ENCODE measurements around the gene PTGFRN.

PTGFRN gene

DNA sequence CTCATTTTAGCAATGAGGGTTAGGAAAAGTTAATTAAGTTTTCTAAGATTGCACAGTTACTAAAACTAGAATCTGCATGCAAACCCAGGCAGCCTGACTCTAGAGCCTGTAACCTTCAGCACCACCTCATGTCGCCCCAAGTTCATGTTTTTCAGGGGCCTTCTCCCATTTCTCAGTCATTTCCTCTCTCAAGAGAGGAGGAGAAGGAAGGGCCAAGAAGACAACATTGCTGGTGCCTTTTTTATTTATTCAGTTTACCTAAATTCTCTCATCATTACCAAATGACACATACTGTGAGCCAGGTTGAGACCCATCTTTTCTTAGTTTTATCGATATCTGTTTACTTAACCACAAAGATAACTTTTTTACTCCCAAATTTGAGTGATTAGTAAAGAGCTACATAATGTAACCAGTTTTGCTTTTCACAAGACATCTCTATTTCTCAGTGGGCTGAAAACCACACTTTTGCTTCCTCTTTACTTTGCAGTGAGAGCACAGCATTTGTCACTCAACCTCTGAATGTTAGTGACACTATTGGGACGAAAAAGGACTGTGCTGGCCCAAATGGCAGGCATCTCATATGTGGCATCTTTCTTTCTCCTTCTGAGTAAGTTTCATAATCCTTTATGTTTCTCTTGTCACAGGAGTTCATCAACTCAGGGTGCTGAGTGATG, 91.7 kb downstream of the PTGFRN start, which contains the start of gene CD101:
Gene CD101 (plus strand): TSS at position 507 of the 674 bp plus-strand sequence. CDS start 58 bp downstream, at position 565.
- Histone ChIP-seq H3K27ac (ENCODE audit: low read depth, low read length, severe bottlenecking) (no peak within 1 kb of the TSS), H3K4me1 (ENCODE audit: control insufficient read depth, insufficient read depth, low read length, poor library complexity, severe bottlenecking) (no peaks in the 10 kb centered on the region), H3K9me3 (ENCODE audit: control insufficient read depth, low read length) (no peaks in the 10 kb centered on the region), H3K36me3 (ENCODE audit: control insufficient read depth, insufficient read depth, low read length) (no peaks in the 10 kb centered on the region), H3K4me3 (ENCODE audit: extremely low read depth, insufficient read depth, low read length, poor library complexity, severe bottlenecking) (no peak within 1 kb of the TSS)
- 100% methylated on average over 1 to 2 of the region's 3 CpGs for WGBS, 2 experiments (ENCODE audit: insufficient coverage in 2 of 2)

DNA sequence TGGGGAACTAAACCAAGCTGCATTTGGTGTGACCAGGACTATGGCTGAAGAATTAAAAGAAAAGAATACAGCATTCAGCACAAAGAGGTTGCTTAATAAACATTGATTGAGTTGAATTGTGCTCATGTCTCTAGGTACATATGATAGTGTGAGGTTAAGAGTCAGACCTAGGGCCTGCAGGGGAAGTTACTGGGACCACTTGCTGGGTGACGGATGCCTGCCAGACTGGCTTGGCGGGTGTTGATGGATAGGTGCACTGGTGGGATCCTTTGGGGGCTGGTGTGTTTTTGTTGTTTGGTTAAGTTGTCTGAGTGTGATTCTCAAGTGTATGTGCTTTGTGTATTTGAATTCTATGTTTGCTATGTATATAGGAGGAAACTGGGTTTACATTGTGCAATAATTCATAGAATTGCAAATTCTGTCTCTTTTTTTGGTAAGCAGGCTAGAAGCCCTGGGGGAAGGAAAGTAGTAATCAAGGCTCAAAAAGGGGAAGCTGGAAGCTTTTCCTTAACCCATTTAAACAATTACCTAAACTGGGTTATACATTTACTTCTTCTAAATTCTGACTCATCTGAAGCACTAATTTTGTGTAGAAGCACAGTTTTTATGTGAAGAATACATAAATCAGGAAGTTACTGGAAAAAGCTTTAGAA, 93.6 kb downstream of the PTGFRN start:
- H3K4me1 ChIP-seq (ENCODE audit: control insufficient read depth, insufficient read depth, low read length, poor library complexity, severe bottlenecking) = no peaks in the 10 kb centered on the region
- no peak overlapping the region for H3K27ac ChIP-seq (ENCODE audit: low read depth, low read length, severe bottlenecking)
- no peak overlapping the region for H3K4me3 ChIP-seq (ENCODE audit: extremely low read depth, insufficient read depth, low read length, poor library complexity, severe bottlenecking)
- no peaks in the 10 kb centered on the region for H3K9me3 ChIP-seq (ENCODE audit: control insufficient read depth, low read length)
- WGBS, 2 experiments (ENCODE audit: insufficient coverage in 2 of 2) = 85% methylated on average over 2 of the region's 2 CpGs; no CpG with 5 or more reads in 1 of the 2 experiments
- no peaks in the 10 kb centered on the region for H3K36me3 ChIP-seq (ENCODE audit: control insufficient read depth, insufficient read depth, low read length)

GRCh38 chr1:117007719-117008013, 98.0 kb downstream of the PTGFRN start:
- no CpG with 5 or more reads among the region's 2 CpGs for WGBS, 2 experiments (ENCODE audit: insufficient coverage in 2 of 2)

GRCh38 chr1:117008656-117009055, 98.9 kb downstream of the PTGFRN start:
- Histone ChIP-seq H3K9me3 (ENCODE audit: control insufficient read depth, low read length) (no peaks in the 10 kb centered on the region), H3K4me1 (ENCODE audit: control insufficient read depth, insufficient read depth, low read length, poor library complexity, severe bottlenecking) (peaks cover 3% of the 10 kb centered on the region), H3K27ac (ENCODE audit: low read depth, low read length, severe bottlenecking) (no peak overlapping the region), H3K36me3 (ENCODE audit: control insufficient read depth, insufficient read depth, low read length) (no peaks in the 10 kb centered on the region), H3K4me3 (ENCODE audit: extremely low read depth, insufficient read depth, low read length, poor library complexity, severe bottlenecking) (no peak overlapping the region)
- 80 to 92% methylated on average over 2 of the region's 2 CpGs for WGBS, 2 experiments (ENCODE audit: insufficient coverage in 2 of 2)

More at GRCh38 chr1:117007719-117008013, 98.0 kb downstream of the PTGFRN start:
- Histone ChIP-seq H3K4me3 (ENCODE audit: extremely low read depth, insufficient read depth, low read length, poor library complexity, severe bottlenecking) (no peak overlapping the region), H3K9me3 (ENCODE audit: control insufficient read depth, low read length) (no peaks in the 10 kb centered on the region), H3K36me3 (ENCODE audit: control insufficient read depth, insufficient read depth, low read length) (no peaks in the 10 kb centered on the region), H3K27ac (ENCODE audit: low read depth, low read length, severe bottlenecking) (no peak overlapping the region), H3K4me1 (ENCODE audit: control insufficient read depth, insufficient read depth, low read length, poor library complexity, severe bottlenecking) (peaks cover 3% of the 10 kb centered on the region)

- Histone ChIP-seq H3K27ac (ENCODE audit: low read depth, low read length, severe bottlenecking) (no peak overlapping the region), H3K36me3 (ENCODE audit: control insufficient read depth, insufficient read depth, low read length) (no peaks in the 10 kb centered on the region), H3K9me3 (ENCODE audit: control insufficient read depth, low read length) (no peaks in the 10 kb centered on the region), H3K4me3 (ENCODE audit: extremely low read depth, insufficient read depth, low read length, poor library complexity, severe bottlenecking) (no peak overlapping the region), H3K4me1 (ENCODE audit: control insufficient read depth, insufficient read depth, low read length, poor library complexity, severe bottlenecking) (peaks cover 3% of the 10 kb centered on the region)
- WGBS, 2 experiments (ENCODE audit: insufficient coverage in 2 of 2) = 71 to 83% methylated on average over 1 of the region's 3 CpGs
Observed at GRCh38 chr1:117009132-117009531, 99.4 kb downstream of the PTGFRN start.

GRCh38 chr1:117010310-117010969, 100.7 kb downstream of the PTGFRN start:
- WGBS, 2 experiments (ENCODE audit: insufficient coverage in 2 of 2) = 80% methylated on average over 1 of the region's 3 CpGs; no CpG with 5 or more reads in 1 of the 2 experiments
- no peak overlapping the region for H3K4me3 ChIP-seq (ENCODE audit: extremely low read depth, insufficient read depth, low read length, poor library complexity, severe bottlenecking)

DNA sequence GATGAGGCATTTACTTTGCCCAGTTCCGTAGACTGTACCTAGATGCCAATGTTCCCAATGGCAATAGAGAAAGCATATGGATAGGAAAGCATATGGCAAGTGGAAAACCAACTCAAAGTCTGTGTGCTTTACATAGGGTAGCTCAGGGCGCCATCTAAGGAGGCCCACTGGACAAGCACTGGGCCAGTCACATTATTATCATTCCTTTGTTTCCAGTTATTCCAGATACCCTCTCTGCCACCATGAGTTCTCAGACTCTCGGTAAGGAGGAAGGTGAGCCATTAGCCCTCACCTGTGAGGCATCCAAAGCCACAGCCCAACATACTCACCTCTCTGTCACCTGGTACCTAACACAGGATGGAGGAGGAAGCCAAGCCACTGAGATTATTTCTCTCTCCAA, 101.6 kb downstream of the PTGFRN start:
- H3K9me3 ChIP-seq (ENCODE audit: control insufficient read depth, low read length) = no peaks in the 10 kb centered on the region
- no peak overlapping the region for H3K27ac ChIP-seq (ENCODE audit: low read depth, low read length, severe bottlenecking)
- H3K4me1 ChIP-seq (ENCODE audit: control insufficient read depth, insufficient read depth, low read length, poor library complexity, severe bottlenecking) = peaks cover 3% of the 10 kb centered on the region
- no peaks in the 10 kb centered on the region for H3K36me3 ChIP-seq (ENCODE audit: control insufficient read depth, insufficient read depth, low read length)
- 91 to 94% methylated on average over 3 of the region's 3 CpGs for WGBS, 2 experiments (ENCODE audit: insufficient coverage in 2 of 2)
- no peak overlapping the region for H3K4me3 ChIP-seq (ENCODE audit: extremely low read depth, insufficient read depth, low read length, poor library complexity, severe bottlenecking)

More at GRCh38 chr1:117010310-117010969, 100.7 kb downstream of the PTGFRN start:
- H3K27ac ChIP-seq (ENCODE audit: low read depth, low read length, severe bottlenecking) = no peak overlapping the region
- peaks cover 3% of the 10 kb centered on the region for H3K4me1 ChIP-seq (ENCODE audit: control insufficient read depth, insufficient read depth, low read length, poor library complexity, severe bottlenecking)
- no peaks in the 10 kb centered on the region for H3K36me3 ChIP-seq (ENCODE audit: control insufficient read depth, insufficient read depth, low read length)
- no peaks in the 10 kb centered on the region for H3K9me3 ChIP-seq (ENCODE audit: control insufficient read depth, low read length)

DNA sequence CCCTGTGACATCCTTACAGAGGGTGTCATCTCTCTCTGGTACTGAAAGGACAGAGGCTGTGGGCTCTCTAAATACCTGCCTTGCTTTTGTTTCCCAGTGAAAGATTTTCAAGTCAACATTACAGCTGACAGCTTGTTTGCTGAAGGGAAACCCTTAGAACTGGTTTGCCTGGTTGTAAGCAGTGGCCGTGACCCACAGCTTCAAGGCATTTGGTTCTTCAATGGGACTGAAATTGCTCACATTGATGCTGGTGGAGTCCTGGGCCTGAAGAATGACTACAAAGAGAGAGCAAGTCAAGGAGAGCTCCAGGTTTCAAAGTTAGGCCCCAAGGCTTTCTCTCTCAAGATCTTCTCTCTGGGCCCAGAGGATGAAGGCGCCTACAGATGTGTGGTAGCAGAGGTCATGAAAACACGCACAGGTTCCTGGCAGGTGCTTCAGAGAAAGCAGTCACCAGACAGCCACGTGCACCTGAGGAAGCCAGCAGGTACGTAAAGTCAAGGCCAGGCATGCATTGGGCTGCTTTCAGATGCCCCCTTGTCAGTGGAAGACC, 103.7 kb downstream of the PTGFRN start:
- H3K4me1 ChIP-seq (ENCODE audit: control insufficient read depth, insufficient read depth, low read length, poor library complexity, severe bottlenecking) = peaks cover 3% of the 10 kb centered on the region
- H3K27ac ChIP-seq (ENCODE audit: low read depth, low read length, severe bottlenecking) = no peak overlapping the region
- no peak overlapping the region for H3K4me3 ChIP-seq (ENCODE audit: extremely low read depth, insufficient read depth, low read length, poor library complexity, severe bottlenecking)
- no peaks in the 10 kb centered on the region for H3K9me3 ChIP-seq (ENCODE audit: control insufficient read depth, low read length)
- WGBS, 2 experiments (ENCODE audit: insufficient coverage in 2 of 2) = 97% methylated on average over 5 of the region's 5 CpGs
- H3K36me3 ChIP-seq (ENCODE audit: control insufficient read depth, insufficient read depth, low read length) = no peaks in the 10 kb centered on the region

DNA sequence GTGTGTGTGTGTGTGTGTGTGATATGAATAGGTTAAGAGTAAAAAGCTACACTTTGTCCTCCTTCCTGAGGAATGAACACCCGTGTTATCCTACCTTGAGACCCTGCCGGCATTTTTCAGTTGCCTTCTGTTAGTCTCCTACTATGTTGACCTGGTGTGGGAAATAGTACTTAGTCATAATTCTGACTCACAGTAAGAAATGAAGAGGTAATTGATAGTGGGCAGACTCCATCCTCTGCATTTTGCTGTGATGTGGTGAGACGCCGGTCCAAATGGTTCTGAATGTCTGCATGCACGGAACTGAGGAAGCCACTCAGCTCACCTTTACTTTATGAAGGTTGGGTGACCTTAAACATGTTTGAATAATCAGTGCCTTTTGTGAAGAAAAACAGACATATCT, 104.5 kb downstream of the PTGFRN start:
- Histone ChIP-seq H3K4me3 (ENCODE audit: extremely low read depth, insufficient read depth, low read length, poor library complexity, severe bottlenecking) (no peak overlapping the region), H3K4me1 (ENCODE audit: control insufficient read depth, insufficient read depth, low read length, poor library complexity, severe bottlenecking) (peaks cover 1% of the 10 kb centered on the region), H3K9me3 (ENCODE audit: control insufficient read depth, low read length) (no peaks in the 10 kb centered on the region), H3K36me3 (ENCODE audit: control insufficient read depth, insufficient read depth, low read length) (no peaks in the 10 kb centered on the region), H3K27ac (ENCODE audit: low read depth, low read length, severe bottlenecking) (no peak overlapping the region)
- 100% methylated on average over 1 of the region's 5 CpGs; no CpG with 5 or more reads in 1 of the 2 experiments for WGBS, 2 experiments (ENCODE audit: insufficient coverage in 2 of 2)

DNA sequence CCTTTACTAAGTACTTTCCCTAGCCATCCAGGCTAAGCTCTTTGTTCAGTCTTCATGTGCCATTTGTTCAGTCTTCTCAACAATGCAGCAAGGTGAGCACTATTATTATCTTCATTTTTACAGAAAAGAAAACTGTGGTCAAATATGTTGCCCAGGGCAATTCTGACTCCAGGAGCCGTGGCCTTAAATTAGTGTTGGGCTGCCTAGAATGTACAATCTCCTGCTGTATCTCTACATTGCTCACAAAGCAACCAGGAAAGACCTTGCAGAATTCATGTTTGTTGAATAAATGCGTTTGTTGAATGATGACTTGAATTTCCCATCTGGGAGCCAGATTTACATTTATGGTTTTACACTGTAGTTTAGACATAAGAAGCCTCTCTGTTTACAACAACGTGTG, 106.0 kb downstream of the PTGFRN start:
- Histone ChIP-seq H3K9me3 (ENCODE audit: control insufficient read depth, low read length) (no peaks in the 10 kb centered on the region), H3K36me3 (ENCODE audit: control insufficient read depth, insufficient read depth, low read length) (no peaks in the 10 kb centered on the region), H3K4me3 (ENCODE audit: extremely low read depth, insufficient read depth, low read length, poor library complexity, severe bottlenecking) (no peak overlapping the region), H3K27ac (ENCODE audit: low read depth, low read length, severe bottlenecking) (no peak overlapping the region), H3K4me1 (ENCODE audit: control insufficient read depth, insufficient read depth, low read length, poor library complexity, severe bottlenecking) (no peaks in the 10 kb centered on the region)
- WGBS, 2 experiments (ENCODE audit: insufficient coverage in 2 of 2) = 100% methylated on average over 1 of the region's 3 CpGs; no CpG with 5 or more reads in 1 of the 2 experiments

Measured in mesodermal cell (in vitro differentiated cells).